Activated CD8-positive, alpha-beta memory T cell treated with anti-CD3 and anti-CD28 coated beads, Interleukin-2, amount 50 U/mL, for 1 hour (primary cell): ENCODE measurements around the gene FGGY.
"Not testable (repeated sequence)": the region's sequence is repeated elsewhere in the genome, so short reads cannot be mapped to it uniquely, and the experiment has no call there.

Source experiments
- DNase-seq: peaks from one replicate; pipeline ENCODE4 v3.0.0-alpha.2; 2020; ENCODE audit errors: extremely low read depth

Gene FGGY

GRCh38 chr1:59442492-59442891, 145.6 kb downstream of the FGGY start:
- DNase-seq = no peak

GRCh38 chr1:59443310-59443709, 146.4 kb downstream of the FGGY start:
- DNase-seq = no peak

- DNase-seq = no peak
Measured at GRCh38 chr1:59444520-59444919, 147.6 kb downstream of the FGGY start.

- DNase-seq = no peak
Measured at GRCh38 chr1:59445040-59445439, 148.1 kb downstream of the FGGY start.

GRCh38 chr1:59446257-59446901, 149.5 kb downstream of the FGGY start:
- DNase-seq = no peak

DNA sequence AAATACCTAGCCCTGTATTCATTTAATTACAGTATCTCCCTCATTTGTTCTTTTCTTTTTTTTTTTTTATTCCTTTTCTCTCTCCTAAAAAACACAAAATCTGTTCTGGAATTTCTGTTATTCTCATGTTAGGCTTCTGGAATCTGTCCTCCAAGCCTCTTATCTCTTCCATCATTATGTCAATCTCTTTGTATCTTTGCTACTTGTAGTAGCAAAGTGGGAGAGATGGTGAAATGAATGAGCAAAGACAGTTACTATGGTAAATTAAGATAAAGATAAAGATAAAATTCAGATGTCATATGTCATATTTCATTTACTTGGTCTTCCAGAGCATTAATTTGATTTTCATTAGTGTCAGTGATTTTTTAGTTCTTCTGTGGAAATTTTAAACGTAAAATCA, 155.1 kb downstream of the FGGY start:
- no peak for DNase-seq

- no peak for DNase-seq
Measured at GRCh38 chr1:59452559-59452958, 155.7 kb downstream of the FGGY start.

DNA sequence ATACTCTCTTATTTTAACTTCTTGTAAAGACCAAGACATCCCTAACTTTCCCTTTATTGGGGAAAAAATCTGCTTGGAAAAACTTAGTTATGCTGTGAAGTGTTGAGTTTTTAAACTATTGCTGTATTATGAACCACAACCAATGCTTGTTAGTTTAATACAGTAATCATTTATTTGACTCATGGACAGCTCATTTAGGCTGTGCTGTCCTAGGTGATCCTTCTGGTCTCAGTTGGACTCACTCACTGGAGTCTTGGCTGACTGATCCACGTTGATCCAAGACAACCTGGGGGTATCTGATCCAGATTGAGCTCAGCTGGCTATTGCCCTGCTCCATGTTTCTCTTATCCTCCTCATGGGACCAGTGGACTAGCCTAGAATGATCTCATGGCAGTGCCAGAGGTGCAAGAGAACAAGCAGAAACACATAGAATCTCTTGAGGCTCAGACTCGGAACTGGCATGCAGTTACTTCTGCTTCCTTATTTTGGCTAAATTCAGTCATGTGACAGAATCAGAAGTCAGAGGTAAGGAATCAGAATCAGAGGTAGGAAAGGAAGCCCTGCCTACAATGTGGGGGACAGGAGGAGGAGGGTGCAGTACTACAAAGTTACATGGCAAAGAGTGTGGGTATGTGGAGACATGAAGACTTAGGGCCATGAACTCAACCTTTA, 156.5 kb downstream of the FGGY start:
- no peak for DNase-seq

GRCh38 chr1:59455206-59455605, 158.3 kb downstream of the FGGY start:
- no peak for DNase-seq

DNA sequence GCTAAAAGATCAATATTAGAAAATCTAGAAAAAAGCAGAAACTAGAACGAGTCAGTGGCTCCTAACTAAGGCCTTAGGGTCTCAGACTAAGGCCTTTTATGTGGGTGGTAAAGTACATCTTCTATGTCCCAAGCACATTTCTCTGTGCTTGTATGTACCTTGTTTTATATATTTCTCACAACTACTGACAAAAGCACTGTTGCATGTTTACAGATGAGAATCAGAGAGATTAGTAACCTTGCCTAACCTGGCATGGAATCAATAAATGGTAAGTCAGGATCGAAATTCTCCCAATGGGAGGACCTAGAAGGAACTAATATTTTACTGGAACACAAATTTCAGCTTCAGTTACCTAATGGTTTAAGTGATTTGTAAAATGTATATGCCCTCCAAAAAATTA, 160.9 kb downstream of the FGGY start:
- DNase-seq = no peak

DNA sequence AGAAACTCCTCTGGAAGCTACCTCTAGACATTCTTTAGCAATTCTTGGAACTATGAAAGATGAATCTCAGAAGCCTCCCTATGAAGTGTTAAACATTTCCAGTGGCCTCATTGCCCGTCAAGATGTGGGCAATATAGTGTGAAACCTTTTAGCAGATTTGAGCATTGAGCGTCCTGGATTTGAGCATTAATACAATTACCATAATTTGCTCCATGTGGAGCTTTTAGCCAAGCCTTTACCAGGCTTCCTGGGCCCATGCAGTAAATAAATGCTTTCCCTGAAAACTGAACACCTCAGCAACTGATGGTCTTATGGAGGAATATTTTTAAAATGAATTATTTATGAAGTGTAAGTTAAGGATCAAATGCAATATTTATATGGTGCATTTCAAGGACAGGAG, 162.0 kb downstream of the FGGY start:
- DNase-seq = no peak

DNA sequence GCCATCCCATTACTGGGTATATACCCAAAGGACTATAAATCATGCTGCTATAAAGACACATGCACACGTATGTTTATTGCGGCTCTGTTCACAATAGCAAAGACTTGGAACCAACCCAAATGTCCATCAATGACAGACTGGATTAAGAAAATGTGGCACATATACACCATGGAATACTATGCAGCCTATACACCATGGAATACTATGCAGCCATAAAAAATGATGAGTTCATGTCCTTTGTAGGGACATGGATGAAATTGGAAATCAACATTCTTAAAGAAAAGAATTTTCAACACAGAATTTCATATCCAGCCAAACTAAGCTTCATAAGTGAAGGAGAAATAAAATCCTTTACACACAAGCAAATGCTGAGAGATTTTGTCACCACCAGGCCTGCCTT, 166.0 kb downstream of the FGGY start:
- not testable (repeated sequence) for DNase-seq

DNA sequence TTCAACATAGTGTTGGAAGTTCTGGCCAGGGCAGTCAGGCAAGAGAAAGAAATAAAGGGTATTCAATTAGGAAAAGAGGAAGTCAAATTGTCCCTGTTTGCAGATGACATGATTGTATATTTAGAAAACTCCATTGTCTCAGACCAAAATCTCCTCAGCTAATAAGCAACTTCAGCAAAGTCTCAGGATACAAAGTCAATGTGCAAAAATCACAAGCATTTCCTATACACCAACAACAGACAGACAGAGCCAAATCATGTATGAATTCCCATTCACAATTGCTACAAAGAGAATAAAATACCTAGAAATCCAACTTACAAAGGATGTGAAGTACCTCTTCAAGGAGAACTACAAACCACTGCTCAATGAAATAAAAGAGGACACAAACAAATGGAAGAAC, 168.6 kb downstream of the FGGY start:
- DNase-seq = not testable (repeated sequence)

GRCh38 chr1:59468828-59469428, 172.0 kb downstream of the FGGY start:
- DNase-seq = no peak

- DNase-seq = not testable (repeated sequence)
Measured at GRCh38 chr1:59471991-59472570, 175.2 kb downstream of the FGGY start.

DNA sequence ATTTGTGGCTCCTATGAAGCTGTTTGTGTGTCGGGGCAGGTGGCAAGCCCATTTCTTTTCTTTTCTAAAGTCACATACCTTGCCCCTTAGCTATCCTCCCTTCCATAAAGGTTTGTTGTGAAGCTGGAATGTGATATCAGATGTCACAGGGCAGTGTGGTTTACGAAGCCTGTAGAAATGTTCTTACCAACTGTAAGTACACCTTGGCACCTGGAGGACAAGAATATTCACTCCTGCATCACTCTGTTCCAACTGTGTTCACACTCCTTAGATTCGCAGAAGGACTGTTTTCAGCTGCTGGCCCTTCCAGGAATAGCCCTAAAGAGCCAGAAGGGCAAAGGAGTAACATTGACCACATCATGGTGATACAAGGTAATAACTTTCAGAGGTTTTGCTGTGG, 176.9 kb downstream of the FGGY start:
- no peak for DNase-seq

- DNase-seq = no peak
Measured at GRCh38 chr1:59474496-59474895, 177.6 kb downstream of the FGGY start.

DNA sequence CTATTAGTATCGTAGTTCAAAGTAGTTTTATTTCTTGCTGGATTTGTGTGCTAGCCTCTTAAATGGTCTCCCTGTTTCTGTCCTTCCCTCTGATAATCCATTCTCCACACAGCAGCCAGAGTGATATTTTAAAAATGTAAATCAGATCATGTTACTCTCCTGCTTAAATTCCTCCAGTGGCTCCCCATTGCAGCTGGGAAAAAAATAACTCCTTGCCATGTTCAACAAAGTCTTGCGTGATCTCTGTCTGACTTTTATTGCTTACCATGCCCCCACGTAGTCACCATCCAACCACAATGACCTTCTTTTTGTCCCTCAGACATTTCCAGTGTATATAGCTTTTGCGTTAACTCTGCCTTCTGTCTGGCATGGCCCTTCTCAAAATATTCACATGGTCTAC, 178.8 kb downstream of the FGGY start:
- no peak for DNase-seq

GRCh38 chr1:59477286-59477685, 180.4 kb downstream of the FGGY start:
- DNase-seq = no peak

DNA sequence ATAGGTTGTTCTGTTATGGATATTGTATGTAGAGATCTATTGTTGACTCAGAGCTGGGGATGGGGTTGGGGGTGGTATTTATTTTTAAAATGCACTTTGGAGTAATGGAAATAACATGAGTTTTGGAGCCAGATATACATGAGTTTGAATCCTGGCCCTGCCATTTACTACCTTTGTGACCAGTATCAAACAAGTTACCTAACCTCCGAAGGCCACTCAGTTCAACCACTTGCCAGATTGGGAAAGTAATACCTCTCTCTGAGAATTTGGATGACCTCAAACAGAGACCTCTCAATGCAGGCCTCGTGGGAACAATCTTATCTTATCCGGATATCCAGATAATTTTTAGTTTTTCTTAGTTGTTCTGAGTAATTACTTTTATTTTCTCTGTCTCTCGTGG, 181.0 kb downstream of the FGGY start:
- no peak for DNase-seq

DNA sequence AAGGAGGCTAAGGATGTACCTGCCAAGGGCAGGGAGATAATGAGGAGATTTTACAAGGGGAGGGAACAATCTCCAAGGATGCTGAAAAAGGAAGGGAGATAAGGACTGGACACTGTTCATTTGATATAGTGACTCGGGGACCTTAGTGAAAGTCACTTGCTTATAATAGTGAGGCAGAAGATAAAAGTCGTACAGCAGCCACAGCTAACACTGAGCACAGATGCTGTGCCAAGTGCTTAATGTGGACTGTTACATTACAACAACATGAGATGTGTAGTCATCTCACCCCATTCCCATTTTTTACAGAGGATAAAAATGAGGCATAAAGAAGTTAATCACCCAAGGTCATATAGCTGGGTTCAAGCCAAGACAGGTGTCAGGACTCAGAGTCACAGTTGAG, 181.9 kb downstream of the FGGY start:
- DNase-seq = no peak

DNA sequence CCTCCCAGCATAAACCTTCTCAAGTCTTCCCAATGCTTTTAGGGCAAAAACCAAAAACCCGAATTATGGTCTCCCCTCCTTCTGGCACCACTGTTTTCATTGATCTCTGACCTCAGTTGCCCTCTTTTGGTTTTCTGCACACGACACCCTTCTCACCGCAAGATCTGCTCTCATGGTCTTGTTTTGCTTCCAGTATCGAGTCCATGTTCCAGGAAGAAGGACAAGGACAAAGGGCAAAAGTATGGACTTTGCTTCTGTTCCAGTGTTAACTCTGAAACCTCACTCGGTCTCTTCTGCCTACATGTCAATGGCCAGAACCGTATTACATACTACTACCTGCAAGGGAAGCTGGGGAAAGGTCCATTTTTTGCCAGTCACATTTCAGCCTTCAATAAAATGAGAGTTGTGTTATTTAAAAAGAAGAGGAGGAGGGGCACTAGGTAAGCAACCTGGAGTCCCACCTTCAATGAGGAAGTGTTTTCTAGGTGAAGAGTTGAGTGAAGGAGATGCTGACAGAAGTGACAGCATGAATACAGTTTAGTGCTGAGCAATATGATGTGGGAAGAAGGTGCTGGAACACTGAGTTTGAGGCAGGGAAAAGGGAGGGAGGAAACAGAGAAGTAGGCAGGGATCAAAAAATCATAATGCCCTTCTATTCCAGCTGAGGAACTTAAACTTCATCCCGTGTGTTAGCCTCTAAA, 183.4 kb downstream of the FGGY start:
- DNase-seq = no peak
